Esophagus muscularis mucosa (tissue), 4 donors: Measurements from ENCODE around the gene DUSP22. TPM values are rescaled to one million over a fixed set of nuclear protein-coding genes. Genes with fewer than 3 reads are reported as not detected.
"Not testable (repeated sequence)": the region's sequence is repeated elsewhere in the genome, so short reads cannot be mapped to it uniquely, and the experiment has no call there.

ENCODE experiments used
- DNase-seq: peaks from one replicate; pipeline ENCODE4 v3.0.0-alpha.2; 2017; ENCODE audit errors: extremely low spot score
- H3K27ac ChIP-seq, 4 donors: fragments of 200-600 bp; sonication (generic); replicated peaks in 1 of 4; 1 replicate in 3 of 4; 2 replicates in 1 of 4; pipeline ENCODE4 v1.5.1; 2016 to 2019; ENCODE audit warnings: mild to moderate bottlenecking in 1 of 4
- H3K27me3 ChIP-seq, 4 donors: fragments of 200-600 bp; sonication (generic); one replicate each; pipeline versions ENCODE4 v1.5.1 to v1.6.0; 2016 to 2019
- H3K36me3 ChIP-seq, 4 donors: fragments of 200-600 bp; sonication (generic); one replicate each; pipeline ENCODE4 v1.5.1; 2016 to 2019
- H3K4me1 ChIP-seq, 4 donors: fragments of 200-600 bp; sonication (generic); one replicate each; pipeline ENCODE4 v1.5.1; 2016 to 2019
- H3K4me3 ChIP-seq, 4 donors: fragments of 200-600 bp; sonication (generic); 1 replicate in 2 of 4; 2 replicates in 2 of 4; pipeline ENCODE4 v1.5.1; 2016 to 2019; ENCODE audit warnings: mild to moderate bottlenecking in 4 of 4, moderate library complexity in 1 of 4
- H3K9me3 ChIP-seq, 4 donors: fragments of 200-600 bp; sonication (generic); 1 replicate in 3 of 4; 2 replicates in 1 of 4; pipeline ENCODE4 v1.5.1; 2016 to 2019
- EP300 ChIP-seq: sonication (generic); formaldehyde crosslinking; IDR thresholded peaks from one replicate; pipeline ENCODE4 v1.6.1; 2017; ENCODE audit warnings: antibody characterized with exemption
- POLR2A ChIP-seq: fragments of 450-650 bp; IDR thresholded peaks from one replicate; pipeline ENCODE4 v1.6.1; 2017; ENCODE audit warnings: antibody characterized with exemption, moderate library complexity, mild to moderate bottlenecking, low read depth
- POLR2AphosphoS5 ChIP-seq, 2 donors: sonication (generic); formaldehyde crosslinking; IDR thresholded peaks; one replicate each; pipeline ENCODE4 v1.6.1; 2017; ENCODE audit warnings: antibody characterized with exemption in 2 of 2
- WGBS: methylation state at CpG from one replicate; pipeline ENCODE4 v1.1.5; 2018; 5-methylcytosine and 5-hydroxymethylcytosine counted together
- intact Hi-C: fragments of 100-400 bp; cut with DNase I; formaldehyde crosslinking; loops from one replicate; pipeline ENCODE4 v1.15.1; 2023
- total RNA-seq, 4 donors: library from RNA; depleted of rRNA; stranded (reverse); fragments of >200 nt; gene quantifications; one replicate each; pipeline versions ENCODE4 v1.1.0 to v1.2.1, GENCODE V29; 2016
- TF ChIP-seq, protein P1 (sequence below), 3 experiments: fragments of 200-600 bp in 2 of 3; fragments of 450-650 bp in 1 of 3; sonication (generic) in 2 of 3; IDR thresholded peaks; one replicate each; pipeline ENCODE4 v1.5.1; 2017 to 2019; ENCODE audit warnings: antibody characterized with exemption in 3 of 3, mild to moderate bottlenecking in 2 of 3, moderate library complexity in 1 of 3

Gene DUSP22
- total RNA-seq, 4 donors from 2014 or later: 67.7 to 95.6 (median 73.7) TPM

DNA sequence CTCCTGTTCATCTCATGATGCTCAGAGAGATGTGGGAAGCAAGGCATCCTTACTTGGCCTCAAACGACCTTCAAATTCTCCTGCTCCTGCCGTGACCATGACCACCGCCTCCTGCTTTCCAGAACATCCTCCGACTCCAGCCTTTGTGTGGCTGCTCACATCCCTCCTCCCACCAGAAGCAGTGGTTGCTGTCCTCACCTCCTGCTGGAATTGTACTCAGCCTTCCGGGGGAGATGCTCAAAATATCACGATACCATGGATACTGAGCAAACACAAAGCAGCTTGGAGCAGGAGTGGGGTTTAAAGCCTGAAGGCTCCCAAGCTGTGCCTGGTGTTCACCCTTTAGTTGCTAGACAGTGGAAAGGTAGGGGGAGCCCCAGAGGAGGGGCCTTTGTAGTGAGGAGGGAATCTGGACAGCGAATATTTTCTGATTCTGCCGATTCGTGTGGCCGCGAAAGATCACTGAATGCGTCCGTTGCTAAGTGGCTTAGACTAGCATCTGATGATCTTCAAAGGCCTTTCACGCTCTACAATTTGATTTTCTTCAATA, 9.3 kb upstream of the DUSP22 start:
- Histone ChIP-seq H3K4me3 (no peak overlapping the region), H3K27me3 (peaks cover 0 to 32% (median 0%) of the 10 kb centered on the region in 4 donors), H3K4me1 (no peaks in the 10 kb centered on the region), H3K9me3 (no peaks in the 10 kb centered on the region), H3K27ac (no peak overlapping the region), H3K36me3 (no peaks in the 10 kb centered on the region)
- TF ChIP-seq EP300 (no peak), POLR2AphosphoS5 (IDR thresholded peaks at IDR 0.05) (no peak), POLR2A (no peak)
- TF ChIP-seq, protein P1, sequence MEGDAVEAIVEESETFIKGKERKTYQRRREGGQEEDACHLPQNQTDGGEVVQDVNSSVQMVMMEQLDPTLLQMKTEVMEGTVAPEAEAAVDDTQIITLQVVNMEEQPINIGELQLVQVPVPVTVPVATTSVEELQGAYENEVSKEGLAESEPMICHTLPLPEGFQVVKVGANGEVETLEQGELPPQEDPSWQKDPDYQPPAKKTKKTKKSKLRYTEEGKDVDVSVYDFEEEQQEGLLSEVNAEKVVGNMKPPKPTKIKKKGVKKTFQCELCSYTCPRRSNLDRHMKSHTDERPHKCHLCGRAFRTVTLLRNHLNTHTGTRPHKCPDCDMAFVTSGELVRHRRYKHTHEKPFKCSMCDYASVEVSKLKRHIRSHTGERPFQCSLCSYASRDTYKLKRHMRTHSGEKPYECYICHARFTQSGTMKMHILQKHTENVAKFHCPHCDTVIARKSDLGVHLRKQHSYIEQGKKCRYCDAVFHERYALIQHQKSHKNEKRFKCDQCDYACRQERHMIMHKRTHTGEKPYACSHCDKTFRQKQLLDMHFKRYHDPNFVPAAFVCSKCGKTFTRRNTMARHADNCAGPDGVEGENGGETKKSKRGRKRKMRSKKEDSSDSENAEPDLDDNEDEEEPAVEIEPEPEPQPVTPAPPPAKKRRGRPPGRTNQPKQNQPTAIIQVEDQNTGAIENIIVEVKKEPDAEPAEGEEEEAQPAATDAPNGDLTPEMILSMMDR (IDR thresholded peaks at IDR 0.05): no peak
- peak; percentile 79 for DNase-seq
- intact Hi-C loops: no loop called here
- 87% methylated on average over 14 of the region's 14 CpGs for WGBS

DNA sequence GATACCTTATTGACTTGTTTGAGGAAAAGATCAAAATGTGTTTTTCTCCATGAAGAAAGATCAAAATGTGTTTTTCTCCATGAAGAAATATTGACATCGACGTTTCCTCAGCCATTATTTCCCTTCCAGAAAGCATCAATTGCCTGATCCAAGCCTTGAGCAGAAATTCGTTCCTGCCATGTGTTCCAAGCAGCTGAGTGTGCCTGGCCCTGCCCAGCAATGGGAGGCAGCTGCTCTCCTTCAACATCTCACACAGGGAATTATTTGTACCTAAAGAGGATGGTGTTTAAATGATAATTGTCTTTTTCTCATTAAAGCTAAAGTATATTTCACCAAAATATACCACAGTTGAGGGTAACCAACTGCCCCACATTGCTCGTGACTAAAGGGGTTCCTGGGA, 7.8 kb upstream of the DUSP22 start:
- no peaks in the 10 kb centered on the region for H3K9me3 ChIP-seq
- WGBS: 74% methylated on average over 4 of the region's 4 CpGs
- no peak overlapping the region for H3K4me3 ChIP-seq
- no peak for TF ChIP-seq POLR2A
- no peak for TF ChIP-seq POLR2AphosphoS5 (IDR thresholded peaks at IDR 0.05)
- TF ChIP-seq EP300: no peak
- TF ChIP-seq, protein P1 (IDR thresholded peaks at IDR 0.05): no peak
- peaks cover 0 to 32% (median 0%) of the 10 kb centered on the region in 4 donors for H3K27me3 ChIP-seq
- peak; percentile 34 for DNase-seq
- intact Hi-C loops: no loop called here
- no peaks in the 10 kb centered on the region for H3K4me1 ChIP-seq
- H3K36me3 ChIP-seq: no peaks in the 10 kb centered on the region
- no peak overlapping the region for H3K27ac ChIP-seq

DNA sequence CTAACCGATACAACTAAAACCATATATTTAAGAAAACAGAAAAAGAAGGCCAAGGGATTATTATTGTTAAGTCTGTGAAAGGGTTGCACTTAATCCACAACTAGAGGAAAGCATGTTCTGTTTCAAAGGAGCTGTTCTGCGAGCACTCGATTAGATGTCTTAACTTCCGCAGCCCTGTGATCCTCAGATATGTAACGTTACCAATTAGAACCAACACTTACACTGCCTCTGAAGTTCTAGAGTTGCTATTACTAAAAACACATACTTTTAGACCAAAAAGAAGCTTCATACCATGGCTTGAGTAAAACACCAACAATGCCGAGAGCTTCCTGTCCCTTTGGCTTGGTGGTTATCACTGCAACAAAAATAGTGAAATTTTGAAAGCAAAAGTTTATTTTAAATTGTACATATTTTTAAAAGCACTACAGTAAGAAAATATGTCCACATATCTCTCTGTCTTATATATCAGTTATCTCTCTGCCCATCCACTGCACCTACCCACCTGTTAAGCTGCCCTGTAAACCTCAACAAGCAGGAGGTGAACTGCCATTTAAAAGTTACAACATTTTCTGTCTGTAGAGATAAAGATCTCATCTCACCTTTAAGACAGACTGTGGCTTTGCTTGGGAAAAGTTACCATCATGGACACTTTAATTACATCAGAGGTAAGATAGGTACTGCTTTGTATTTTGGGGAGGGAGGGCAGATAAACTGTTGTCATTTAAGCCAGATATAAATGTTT, 7.1 kb upstream of the DUSP22 start:
- no peaks in the 10 kb centered on the region for H3K9me3 ChIP-seq
- 85% methylated on average over 6 of the region's 6 CpGs for WGBS
- H3K4me3 ChIP-seq: no peak overlapping the region
- intact Hi-C loops: no loop called here
- H3K27me3 ChIP-seq: peaks cover 0 to 32% (median 0%) of the 10 kb centered on the region in 4 donors
- H3K36me3 ChIP-seq: no peaks in the 10 kb centered on the region
- TF ChIP-seq POLR2AphosphoS5 (IDR thresholded peaks at IDR 0.05) (no peak), EP300 (no peak), POLR2A (no peak)
- TF ChIP-seq, protein P1 (IDR thresholded peaks at IDR 0.05): no peak
- no peak overlapping the region for H3K27ac ChIP-seq
- DNase-seq: peak; percentile 37
- no peaks in the 10 kb centered on the region for H3K4me1 ChIP-seq

DNA sequence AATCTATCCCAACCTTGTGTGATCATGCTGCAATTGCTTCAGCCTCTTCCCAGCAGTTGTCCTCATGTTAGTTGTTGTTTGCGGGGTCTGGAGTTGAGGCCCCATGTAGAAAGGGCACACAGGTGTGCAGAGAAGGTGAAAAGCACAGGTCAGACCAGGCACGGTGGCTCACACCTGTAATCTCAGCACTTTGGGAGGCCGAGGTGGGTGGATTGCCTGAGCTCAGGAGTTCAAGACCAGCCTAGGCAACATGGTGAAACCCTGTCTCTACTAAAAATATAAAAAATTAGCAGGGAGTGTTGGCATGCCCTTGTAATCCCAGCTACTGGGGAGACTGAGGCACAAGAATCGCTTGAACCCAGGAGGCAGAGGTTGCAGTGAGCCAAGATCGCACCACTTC, 6.4 kb upstream of the DUSP22 start:
- peaks cover 0 to 29% (median 0%) of the 10 kb centered on the region in 4 donors for H3K27me3 ChIP-seq
- H3K9me3 ChIP-seq, DNase-seq, H3K4me1 ChIP-seq, H3K36me3 ChIP-seq, H3K4me3 ChIP-seq, intact Hi-C loops, H3K27ac ChIP-seq: not testable (repeated sequence)
- WGBS: 74% methylated on average over 5 of the region's 5 CpGs

DNA sequence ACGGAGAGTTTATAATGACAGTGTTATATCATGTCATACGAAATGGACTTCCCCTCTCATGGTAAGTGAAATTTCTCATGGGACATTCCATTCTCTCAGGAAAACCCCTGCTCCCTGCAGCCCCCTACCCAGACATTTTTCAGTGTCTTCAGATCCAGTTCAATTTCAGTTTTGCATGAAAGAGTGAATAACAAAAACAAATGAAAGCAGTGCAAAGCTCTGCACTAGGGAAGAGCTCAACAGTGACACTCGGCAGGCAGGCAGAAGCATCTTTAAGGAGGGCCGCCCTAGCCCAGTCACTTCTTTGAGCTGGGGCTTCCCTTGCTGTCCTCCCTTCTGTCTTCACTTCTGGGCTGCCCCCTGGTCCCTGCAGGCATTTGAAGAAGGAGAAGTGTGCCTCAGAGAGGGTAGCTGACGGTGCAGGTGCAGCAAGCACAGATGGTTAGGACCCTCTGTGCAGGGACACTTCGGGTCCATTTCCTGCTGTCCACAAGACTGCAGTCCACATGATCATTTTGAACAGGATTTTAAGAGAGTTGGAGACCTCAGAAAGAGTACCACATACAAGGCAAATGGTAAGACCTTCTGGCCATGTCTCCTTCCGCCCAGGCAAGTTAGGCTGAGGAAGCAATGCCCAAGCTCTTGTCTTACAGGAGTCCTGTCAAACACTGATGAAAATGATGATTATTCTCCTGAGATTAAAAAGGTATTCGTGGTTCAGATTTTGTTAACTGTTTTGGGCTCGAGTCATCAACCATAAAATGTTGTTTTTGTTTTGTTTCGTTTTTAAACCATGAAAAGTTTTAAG, 5.4 kb upstream of the DUSP22 start:
- DNase-seq: no peak
- intact Hi-C loops: no loop called here
- H3K36me3 ChIP-seq: no peaks in the 10 kb centered on the region
- H3K27me3 ChIP-seq: peaks cover 0 to 23% (median 0%) of the 10 kb centered on the region in 4 donors
- peaks cover 5 to 9% (median 7%) of the 10 kb centered on the region in 4 donors for H3K4me1 ChIP-seq
- H3K27ac ChIP-seq: no peak overlapping the region
- WGBS: 75% methylated on average over 10 of the region's 10 CpGs
- H3K4me3 ChIP-seq: no peak overlapping the region
- H3K9me3 ChIP-seq: no peaks in the 10 kb centered on the region
- TF ChIP-seq POLR2AphosphoS5 (IDR thresholded peaks at IDR 0.05): no peak
- TF ChIP-seq, protein P1 (IDR thresholded peaks at IDR 0.05): no peak
- no peak for TF ChIP-seq POLR2A
- no peak for TF ChIP-seq EP300
